Mesodermal cell (in vitro differentiated cells): ENCODE results near the gene MRPS26. TPM values are rescaled to one million over a fixed set of nuclear protein-coding genes. Genes with fewer than 3 reads are reported as not detected.
"Not testable (repeated sequence)": the region's sequence is repeated elsewhere in the genome, so short reads cannot be mapped to it uniquely, and the experiment has no call there.

ENCODE experiments used
- H3K27ac ChIP-seq: 2 replicates; pipeline ENCODE4 v1.7.0; 2013; ENCODE audit warnings: mild to moderate bottlenecking, low read depth, low read length, moderate library complexity; ENCODE audit not compliant: severe bottlenecking
- H3K36me3 ChIP-seq: 2 replicates; pipeline ENCODE4 v1.7.1; 2013; ENCODE audit warnings: mild to moderate bottlenecking, low read length, moderate library complexity; ENCODE audit not compliant: control insufficient read depth, insufficient read depth
- H3K4me1 ChIP-seq: one replicate; pipeline ENCODE4 v1.7.1; 2013; ENCODE audit warnings: mild to moderate bottlenecking, low read length; ENCODE audit not compliant: insufficient read depth, control insufficient read depth, poor library complexity, severe bottlenecking
- H3K4me3 ChIP-seq: 2 replicates; pipeline ENCODE4 v1.7.0; 2013; ENCODE audit warnings: low read length, control low read depth, mild to moderate bottlenecking; ENCODE audit not compliant: insufficient read depth, poor library complexity, severe bottlenecking; ENCODE audit errors: extremely low read depth
- H3K9me3 ChIP-seq: 2 replicates; pipeline ENCODE4 v1.7.1; 2013; ENCODE audit warnings: mild to moderate bottlenecking, low read length, moderate library complexity; ENCODE audit not compliant: control insufficient read depth
- WGBS, 2 experiments: methylation state at CpG; one replicate each; pipeline ENCODE4 v1.1.5; 2013; ENCODE audit warnings: missing lambda C conversion rate in 2 of 2; ENCODE audit not compliant: insufficient coverage in 2 of 2; 5-methylcytosine and 5-hydroxymethylcytosine counted together
- polyA plus RNA-seq, 2 experiments: library from polyadenylated mRNA; stranded (reverse); fragments of 50-300 nt; gene quantifications; one replicate each; pipeline ENCODE4 v1.2.3, GENCODE V29; 2013

Gene MRPS26
- 51.1 TPM for polyA plus RNA-seq (2013, experiment 1 of 2)
- polyA plus RNA-seq (2013, experiment 2 of 2): 44.8 TPM

DNA sequence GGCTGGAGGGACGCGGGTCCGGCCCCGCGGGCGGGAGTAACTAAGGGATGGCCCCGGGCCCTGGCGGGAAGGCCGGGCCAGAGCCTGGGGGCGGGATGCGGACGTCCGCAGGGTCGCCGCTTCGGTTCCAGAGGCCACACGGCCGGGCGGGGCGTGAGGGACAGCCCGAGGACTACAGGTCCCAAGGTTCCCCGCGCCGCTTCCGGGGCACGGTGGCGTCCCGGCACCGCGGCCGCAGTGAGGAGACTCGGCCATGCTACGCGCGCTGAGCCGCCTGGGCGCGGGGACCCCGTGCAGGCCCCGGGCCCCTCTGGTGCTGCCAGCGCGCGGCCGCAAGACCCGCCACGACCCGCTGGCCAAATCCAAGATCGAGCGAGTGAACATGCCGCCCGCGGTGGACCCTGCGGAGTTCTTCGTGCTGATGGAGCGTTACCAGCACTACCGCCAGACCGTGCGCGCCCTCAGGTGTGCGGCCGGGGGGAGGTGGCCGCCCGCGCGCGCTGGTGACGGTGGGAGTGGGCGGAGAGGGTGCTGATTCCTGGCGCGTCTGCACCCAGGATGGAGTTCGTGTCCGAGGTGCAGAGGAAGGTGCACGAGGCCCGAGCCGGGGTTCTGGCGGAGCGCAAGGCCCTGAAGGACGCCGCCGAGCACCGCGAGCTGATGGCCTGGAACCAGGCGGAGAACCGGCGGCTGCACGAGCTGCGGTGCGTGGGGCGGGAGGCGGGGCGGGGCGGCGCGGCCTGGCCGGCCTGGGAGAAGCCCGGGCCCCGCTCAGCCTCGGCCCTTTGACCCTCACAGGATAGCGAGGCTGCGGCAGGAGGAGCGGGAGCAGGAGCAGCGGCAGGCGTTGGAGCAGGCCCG, at the start of gene MRPS26:
MRPS26 (plus strand) TSS at position 237 of the 861 bp plus-strand sequence; CDS start at position 254, 17 bp downstream.
- Histone ChIP-seq H3K27ac (peak within 1 kb of the TSS; percentile 74), H3K9me3 (no peaks in the 10 kb centered on the region), H3K4me1 (no peaks in the 10 kb centered on the region), H3K36me3 (peaks cover 31% of the 10 kb centered on the region), H3K4me3 (peak within 1 kb of the TSS; percentile 96)
- WGBS, 2 experiments: 0 to 1% methylated on average over 93 to 103 of the region's 104 CpGs

DNA sequence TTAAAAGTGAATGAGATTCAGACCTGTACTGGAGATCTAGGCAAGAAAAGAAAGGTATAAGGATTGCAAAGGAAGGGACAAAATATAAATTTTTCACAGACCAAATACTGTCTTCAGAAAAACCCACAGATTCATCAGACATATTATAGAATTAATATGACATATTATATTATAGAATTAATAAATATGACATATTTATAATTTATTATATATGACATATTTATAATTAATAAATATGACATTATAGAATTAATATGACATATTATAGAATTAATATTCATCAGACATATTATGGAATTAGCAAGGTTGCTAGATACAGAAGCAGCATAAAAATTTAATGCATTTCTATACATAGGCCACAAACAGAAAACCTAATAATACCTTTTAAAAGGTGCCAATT, 47.1 kb upstream of the MRPS26 start:
- peaks cover 35% of the 10 kb centered on the region for H3K36me3 ChIP-seq

DNA sequence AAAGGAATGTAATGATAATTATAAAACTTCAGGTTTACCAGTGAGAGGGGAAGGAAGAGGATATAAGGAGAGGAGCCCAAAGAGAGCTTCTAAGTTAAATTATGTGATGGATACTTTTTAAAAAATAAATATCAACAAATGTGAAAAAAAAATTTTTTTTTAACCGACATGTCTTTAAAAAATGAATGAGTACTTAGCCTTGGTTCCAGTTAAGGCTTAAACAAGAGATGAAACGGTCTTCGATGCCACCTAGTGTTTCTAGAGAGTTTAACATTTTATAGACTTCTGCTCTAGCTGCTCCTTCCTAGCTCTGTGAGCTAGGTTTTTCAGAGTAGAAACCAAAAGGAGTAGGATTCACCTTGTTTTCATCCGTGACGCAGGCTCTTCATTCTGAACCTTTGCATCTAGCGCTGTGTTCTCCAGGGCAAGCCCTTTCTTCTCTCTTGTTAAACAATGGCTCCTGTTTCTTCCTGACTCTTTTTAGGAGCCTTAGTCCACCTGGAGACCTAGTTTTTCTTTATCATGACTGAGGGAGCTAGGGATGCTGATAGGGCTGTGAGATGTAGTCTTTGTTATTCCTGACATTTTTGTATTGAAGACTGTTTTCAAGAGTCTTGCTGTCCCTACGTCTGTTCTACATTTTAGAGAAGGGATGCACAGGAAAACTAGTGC, 44.9 kb upstream of the MRPS26 start:
- WGBS, 2 experiments: 68 to 95% methylated on average over 6 to 7 of the region's 7 CpGs
- Histone ChIP-seq H3K4me3 (no peak overlapping the region), H3K36me3 (peaks cover 29% of the 10 kb centered on the region)

More for the DNA sequence above, 47.1 kb upstream of the MRPS26 start:
- H3K4me1 ChIP-seq: no peaks in the 10 kb centered on the region
- no peak overlapping the region for H3K27ac ChIP-seq
- no peak overlapping the region for H3K4me3 ChIP-seq
- no peaks in the 10 kb centered on the region for H3K9me3 ChIP-seq

DNA sequence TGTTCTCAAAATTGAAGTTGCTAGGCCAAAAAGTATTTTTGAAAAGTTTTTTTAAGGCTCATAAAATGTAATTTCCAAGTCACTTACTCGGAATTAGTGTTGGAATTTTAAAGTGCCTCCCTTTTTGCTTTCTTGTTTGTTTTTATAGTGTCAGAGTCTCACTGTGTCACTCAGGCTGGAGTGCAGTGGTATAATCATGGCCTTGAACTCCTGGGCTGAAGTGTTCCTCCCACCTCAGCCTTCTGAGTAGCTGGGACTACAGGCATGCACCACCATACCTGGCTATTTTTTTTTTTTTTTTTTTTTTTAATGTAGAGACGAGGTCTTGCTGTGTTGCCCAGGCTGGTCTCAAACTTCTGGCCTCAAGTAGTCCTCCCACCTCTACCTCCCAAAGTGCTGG, 42.4 kb upstream of the MRPS26 start:
- Histone ChIP-seq H3K36me3 (peaks cover 41% of the 10 kb centered on the region), H3K4me1 (no peaks in the 10 kb centered on the region), H3K4me3 (no peak overlapping the region), H3K27ac (no peak overlapping the region), H3K9me3 (no peaks in the 10 kb centered on the region)
- WGBS, 2 experiments: 100% methylated on average over 1 of the region's 2 CpGs; no CpG with 5 or more reads in 1 of the 2 experiments

More for the DNA sequence above, 44.9 kb upstream of the MRPS26 start:
- no peaks in the 10 kb centered on the region for H3K4me1 ChIP-seq
- no peaks in the 10 kb centered on the region for H3K9me3 ChIP-seq
- no peak overlapping the region for H3K27ac ChIP-seq

DNA sequence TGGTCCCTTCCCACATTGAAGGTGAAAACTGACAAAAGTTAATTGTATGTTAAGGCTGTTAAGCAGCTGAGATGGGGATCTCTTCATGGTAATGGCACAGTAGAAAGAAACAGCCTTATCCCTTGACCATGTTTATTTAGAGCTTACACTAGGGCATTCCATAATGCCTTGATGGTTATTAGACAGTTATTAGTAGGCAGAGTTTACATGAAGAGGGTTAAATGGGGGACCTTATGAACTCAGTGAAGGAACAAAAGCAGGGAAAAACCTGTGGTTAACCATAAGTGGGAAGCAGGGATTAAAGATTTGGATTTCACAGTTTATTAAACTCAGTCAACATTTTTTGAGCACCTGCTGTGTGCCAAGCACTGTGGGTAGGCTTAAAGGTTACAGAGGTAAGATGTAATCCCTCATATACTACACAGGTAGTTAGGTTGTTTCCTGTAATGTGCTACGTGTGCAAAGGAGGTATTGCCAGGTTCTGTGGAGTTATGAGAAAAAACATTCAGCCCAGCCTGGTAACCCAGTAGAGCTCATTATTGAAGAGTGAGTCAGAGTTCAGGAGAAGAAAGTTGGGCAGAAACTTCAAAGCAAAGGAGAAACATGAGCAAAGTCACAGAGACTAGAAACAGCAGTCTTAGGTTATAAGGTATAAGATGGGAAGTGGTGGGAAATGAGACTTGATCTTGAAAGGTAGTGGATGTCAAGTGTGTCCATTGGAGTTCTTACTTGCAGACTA, 34.7 kb upstream of the MRPS26 start:
- no peak overlapping the region for H3K4me3 ChIP-seq
- peaks cover 78% of the 10 kb centered on the region for H3K36me3 ChIP-seq
- no peaks in the 10 kb centered on the region for H3K9me3 ChIP-seq
- H3K27ac ChIP-seq: no peak overlapping the region
- no peaks in the 10 kb centered on the region for H3K4me1 ChIP-seq
- WGBS, 2 experiments: 83 to 100% methylated on average over 1 of the region's 1 CpG

DNA sequence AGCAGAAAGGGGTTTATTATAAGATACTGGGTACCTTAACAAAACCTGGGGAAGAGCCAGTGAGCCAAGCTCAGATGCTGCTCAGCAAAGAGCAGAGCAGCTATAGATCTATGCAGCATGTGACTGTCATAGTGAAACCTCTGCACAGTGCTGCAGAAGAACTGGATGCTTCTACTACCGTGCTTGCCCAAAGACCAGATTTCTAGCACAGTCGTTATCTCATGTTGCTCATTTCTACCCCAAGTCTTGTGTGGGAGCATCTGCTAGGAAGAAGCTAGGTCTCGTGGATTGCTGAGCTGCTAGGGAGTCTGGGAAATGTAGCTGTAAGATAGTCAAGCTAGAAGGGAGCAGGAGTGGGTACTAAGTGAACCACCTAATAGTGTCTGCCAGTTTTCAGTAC, 34.1 kb upstream of the MRPS26 start:
- peaks cover 78% of the 10 kb centered on the region for H3K36me3 ChIP-seq
- WGBS, 2 experiments: 90% methylated on average over 2 to 3 of the region's 3 CpGs

DNA sequence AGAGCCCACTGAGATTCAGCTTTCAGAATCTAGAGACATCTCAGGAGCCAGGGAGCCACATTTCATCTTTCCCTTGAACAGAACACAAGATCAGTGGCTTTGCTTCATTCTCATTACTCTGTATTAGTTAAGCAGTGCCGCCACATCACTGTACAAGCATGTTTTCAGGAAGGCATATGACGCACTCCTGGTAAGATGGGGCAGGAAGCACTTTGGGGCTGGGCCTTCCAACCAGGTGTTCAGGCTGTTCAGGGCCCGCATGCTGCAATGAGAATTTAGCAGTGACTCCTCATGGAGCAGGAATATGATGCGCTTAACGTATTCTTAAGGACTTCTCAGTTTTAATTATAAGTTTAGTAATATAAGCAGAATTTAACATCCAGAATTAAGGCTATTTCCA, 32.1 kb upstream of the MRPS26 start:
- peaks cover 72% of the 10 kb centered on the region for H3K36me3 ChIP-seq
- no peak overlapping the region for H3K4me3 ChIP-seq
- 100% methylated on average over 2 to 3 of the region's 5 CpGs for WGBS, 2 experiments

More for the DNA sequence above, 34.1 kb upstream of the MRPS26 start:
- Histone ChIP-seq H3K27ac (no peak overlapping the region), H3K9me3 (no peaks in the 10 kb centered on the region), H3K4me1 (no peaks in the 10 kb centered on the region), H3K4me3 (no peak overlapping the region)

DNA sequence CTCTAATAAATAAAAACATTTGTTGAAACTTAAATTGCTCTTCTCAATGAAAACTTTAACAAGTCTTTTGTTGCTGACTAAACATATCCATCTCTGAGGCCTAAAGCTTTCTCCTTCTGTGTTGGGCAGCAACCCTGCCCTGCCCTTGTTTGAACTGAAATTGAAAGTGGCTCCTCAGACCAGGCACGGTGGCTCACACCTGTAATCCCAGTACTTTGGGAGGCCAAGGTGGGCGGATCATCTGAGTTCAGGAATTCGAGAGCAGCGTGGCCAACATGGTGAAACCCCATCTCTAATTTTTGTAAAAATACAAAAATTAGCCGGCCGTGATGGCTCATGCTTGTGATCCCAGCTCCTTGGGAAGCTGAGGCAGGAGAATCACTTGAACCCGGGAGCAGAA, 31.7 kb upstream of the MRPS26 start:
- WGBS, 2 experiments: 91 to 100% methylated on average over 5 to 7 of the region's 7 CpGs
- H3K27ac ChIP-seq: no peak overlapping the region
- H3K36me3 ChIP-seq: peaks cover 68% of the 10 kb centered on the region
- peaks cover 5% of the 10 kb centered on the region for H3K9me3 ChIP-seq
- H3K4me1 ChIP-seq: no peaks in the 10 kb centered on the region
- no peak overlapping the region for H3K4me3 ChIP-seq

More for the DNA sequence above, 32.1 kb upstream of the MRPS26 start:
- peaks cover 5% of the 10 kb centered on the region for H3K9me3 ChIP-seq
- no peaks in the 10 kb centered on the region for H3K4me1 ChIP-seq
- H3K27ac ChIP-seq: no peak overlapping the region

DNA sequence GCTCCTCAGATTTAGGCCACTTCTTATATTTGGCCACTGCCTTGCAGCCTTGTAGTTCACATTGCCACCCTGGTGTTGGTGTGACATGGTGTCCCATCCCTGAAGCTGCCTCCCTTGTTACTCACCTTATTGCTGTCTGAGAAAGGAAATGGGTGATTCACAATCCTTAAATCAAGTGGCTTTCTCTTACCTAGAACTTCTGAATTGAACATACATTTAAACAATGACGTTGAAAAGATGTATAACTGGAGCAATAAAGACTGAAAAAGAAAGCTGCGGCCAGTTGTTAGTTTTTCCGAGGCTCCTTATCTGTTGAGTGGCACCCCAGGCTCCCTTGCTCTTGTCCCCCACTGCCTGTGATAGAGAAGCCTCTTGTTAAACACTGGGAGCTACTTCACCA, 31.2 kb upstream of the MRPS26 start:
- Histone ChIP-seq H3K36me3 (peaks cover 64% of the 10 kb centered on the region), H3K9me3 (peaks cover 5% of the 10 kb centered on the region), H3K27ac (no peak overlapping the region), H3K4me1 (no peaks in the 10 kb centered on the region), H3K4me3 (no peak overlapping the region)
- WGBS, 2 experiments: 100% methylated on average over 1 to 3 of the region's 3 CpGs

DNA sequence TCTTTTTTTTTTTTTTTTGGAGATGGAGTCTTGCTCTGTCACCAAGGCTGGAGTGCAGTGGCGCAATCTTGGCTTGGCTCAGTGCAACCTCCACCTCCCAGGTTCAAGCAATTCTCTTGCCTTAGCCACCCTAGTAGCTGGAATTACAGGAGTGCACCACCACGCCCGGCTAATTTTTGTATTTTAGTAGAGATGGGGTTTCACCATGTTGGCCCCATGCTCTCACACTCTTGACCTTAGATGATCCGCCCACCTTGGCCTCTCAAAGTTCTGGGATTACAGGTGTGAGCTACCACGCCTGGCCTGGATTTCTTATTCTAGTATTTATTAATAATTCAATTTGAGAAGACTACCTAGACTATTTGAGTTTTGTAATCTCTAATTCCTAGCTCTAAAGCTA, 30.6 kb upstream of the MRPS26 start:
- H3K4me3 ChIP-seq, H3K9me3 ChIP-seq, H3K4me1 ChIP-seq, H3K27ac ChIP-seq: not testable (repeated sequence)
- 84 to 100% methylated on average over 2 to 3 of the region's 5 CpGs for WGBS, 2 experiments
- H3K36me3 ChIP-seq: peaks cover 61% of the 10 kb centered on the region
